Measurements from ENCODE around the gene MYL5.

GRCh38 chr4:656436-657337 is 17.7 kb upstream of the MYL5 start:
- no peak for TF ChIP-seq POLR2A (IDR thresholded peaks at IDR 0.05)
- no peak for TF ChIP-seq CTCF (IDR thresholded peaks at IDR 0.05)
